ENCODE measurements around the gene TNFSF12. TPM values are rescaled to one million over a fixed set of nuclear protein-coding genes. Genes with fewer than 3 reads are reported as not detected.

Gene TNFSF12
- polyA plus RNA-seq, 1 of the 3 experiments (the other 2 are of a cell fraction), result 47.6 TPM

DNA sequence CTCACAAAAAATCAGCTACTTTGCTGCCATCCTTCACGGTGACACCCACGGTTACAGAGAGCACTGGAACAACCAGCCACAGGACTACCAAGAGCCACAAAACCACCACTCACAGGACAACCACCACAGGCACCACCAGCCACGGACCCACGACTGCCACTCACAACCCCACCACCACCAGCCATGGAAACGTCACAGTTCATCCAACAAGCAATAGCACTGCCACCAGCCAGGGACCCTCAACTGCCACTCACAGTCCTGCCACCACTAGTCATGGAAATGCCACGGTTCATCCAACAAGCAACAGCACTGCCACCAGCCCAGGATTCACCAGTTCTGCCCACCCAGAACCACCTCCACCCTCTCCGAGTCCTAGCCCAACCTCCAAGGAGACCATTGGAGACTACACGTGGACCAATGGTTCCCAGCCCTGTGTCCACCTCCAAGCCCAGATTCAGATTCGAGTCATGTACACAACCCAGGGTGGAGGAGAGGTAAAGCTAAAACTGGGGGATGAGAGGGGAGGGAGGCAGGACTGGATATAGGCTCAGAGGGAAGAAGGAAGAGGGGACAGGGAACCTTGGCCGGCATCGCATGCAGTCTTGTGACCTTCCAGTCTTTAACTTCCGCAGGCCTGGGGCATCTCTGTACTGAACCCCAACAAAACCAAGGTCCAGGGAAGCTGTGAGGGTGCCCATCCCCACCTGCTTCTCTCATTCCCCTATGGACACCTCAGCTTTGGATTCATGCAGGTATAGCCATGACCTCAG, 31.2 kb downstream of the TNFSF12 start (continued):
- no peak for TF ChIP-seq NRF1 (IDR thresholded peaks at IDR 0.05; ENCODE audit: low read depth, low read length)
- no peak for TF ChIP-seq SIN3A (IDR thresholded peaks at IDR 0.05; ENCODE audit: borderline replicate concordance, low read depth, low read length)
- TF ChIP-seq CHD2 (IDR thresholded peaks at IDR 0.05; ENCODE audit: low read length, partially characterized antibody), result no peak

DNA sequence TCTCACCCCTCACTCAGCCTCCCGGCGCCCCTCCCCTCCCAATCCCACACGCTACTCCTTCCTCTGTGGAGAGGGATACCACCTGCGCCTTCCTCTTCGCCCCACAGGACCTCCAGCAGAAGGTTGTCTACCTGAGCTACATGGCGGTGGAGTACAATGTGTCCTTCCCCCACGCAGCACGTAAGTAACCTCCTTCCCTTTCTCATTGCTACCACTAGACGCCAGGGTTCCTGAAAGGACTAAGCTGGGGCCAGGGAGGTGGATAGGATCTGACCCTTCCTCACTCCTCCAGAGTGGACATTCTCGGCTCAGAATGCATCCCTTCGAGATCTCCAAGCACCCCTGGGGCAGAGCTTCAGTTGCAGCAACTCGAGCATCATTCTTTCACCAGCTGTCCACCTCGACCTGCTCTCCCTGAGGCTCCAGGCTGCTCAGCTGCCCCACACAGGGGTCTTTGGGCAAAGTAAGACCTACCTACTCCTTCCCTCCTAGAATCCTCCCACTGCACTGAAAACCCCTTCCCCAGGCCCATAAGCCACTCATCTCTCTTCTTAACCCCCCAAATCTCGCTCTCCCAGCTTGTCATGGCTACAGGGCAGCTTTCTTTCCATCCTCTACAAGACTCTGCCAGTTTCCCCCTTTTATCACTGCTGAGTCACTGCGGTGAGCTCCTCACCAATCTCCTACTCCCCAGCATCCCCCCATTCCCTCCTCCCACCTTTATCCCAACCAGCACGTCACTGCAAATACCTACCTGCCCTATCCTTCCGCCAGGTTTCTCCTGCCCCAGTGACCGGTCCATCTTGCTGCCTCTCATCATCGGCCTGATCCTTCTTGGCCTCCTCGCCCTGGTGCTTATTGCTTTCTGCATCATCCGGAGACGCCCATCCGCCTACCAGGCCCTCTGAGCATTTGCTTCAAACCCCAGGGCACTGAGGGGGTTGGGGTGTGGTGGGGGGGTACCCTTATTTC, 32.0 kb downstream of the TNFSF12 start:
- peaks cover 33% of the 10 kb centered on the region for H4K20me1 ChIP-seq (ENCODE audit: insufficient read depth)
- no peak overlapping the region for H3K27ac ChIP-seq (ENCODE audit: low read depth in 2 of 2, low read length in 1 of 2)
- H3K4me1 ChIP-seq (ENCODE audit: control insufficient read depth in 1 of 2, insufficient read depth in 2 of 2, low read depth in 1 of 2, low read length in 1 of 2), result peaks cover 22 to 24% of the 10 kb centered on the region in 2 experiments; a peak in 2 of 4 replicates
- H3K27me3 ChIP-seq (ENCODE audit: insufficient read depth), result no peaks in the 10 kb centered on the region
- DNase-seq, result no peak
- ChIA-PET CTCF (interaction anchor here (1.2 to 2.5 kb wide), 3 partner anchors 8 to 107 kb away, joined by 3 to 18 read pairs (median 10); partner anchors contain the start of genes FXR2, SOX15, TP53 and WRAP53), POLR2A (interaction anchor here (0.9 to 2.4 kb wide), 3 partner anchors 8 to 106 kb away, joined by 3 to 5 read pairs (median 3); partner anchors contain the start of genes FXR2 and TP53)
- no peak overlapping the region for H3K9ac ChIP-seq
- peaks cover 31 to 35% of the 10 kb centered on the region in 2 experiments for H3K36me3 ChIP-seq (replicated peaks in 1 of 2; ENCODE audit: control insufficient read depth in 1 of 2, insufficient read depth in 2 of 2, low read length in 1 of 2)
- no peak overlapping the region for H3K4me2 ChIP-seq
- H2AFZ ChIP-seq (ENCODE audit: low read depth), result no peak overlapping the region
- H3F3A ChIP-seq (replicated peaks; ENCODE audit: insufficient read depth), result peaks cover 42% of the 10 kb centered on the region
- TF ChIP-seq GATA2 (CRISPR knock-in tag; IDR thresholded peaks at IDR 0.05) (no peak), SMC3 (IDR thresholded peaks at IDR 0.05; ENCODE audit: low read depth, low read length) (no peak)
- no peaks in the 10 kb centered on the region for H3K9me3 ChIP-seq
- WGBS (ENCODE audit: low lambda C conversion rate), result 89% methylated on average over 23 of the region's 23 CpGs
- H3K9me2 ChIP-seq, result no peaks in the 10 kb centered on the region
- peaks cover 72% of the 10 kb centered on the region for H3K79me2 ChIP-seq (ENCODE audit: insufficient read depth)
- no peak overlapping the region for H3K4me3 ChIP-seq (ENCODE audit: low read depth in 2 of 2, low read length in 1 of 2)

DNA sequence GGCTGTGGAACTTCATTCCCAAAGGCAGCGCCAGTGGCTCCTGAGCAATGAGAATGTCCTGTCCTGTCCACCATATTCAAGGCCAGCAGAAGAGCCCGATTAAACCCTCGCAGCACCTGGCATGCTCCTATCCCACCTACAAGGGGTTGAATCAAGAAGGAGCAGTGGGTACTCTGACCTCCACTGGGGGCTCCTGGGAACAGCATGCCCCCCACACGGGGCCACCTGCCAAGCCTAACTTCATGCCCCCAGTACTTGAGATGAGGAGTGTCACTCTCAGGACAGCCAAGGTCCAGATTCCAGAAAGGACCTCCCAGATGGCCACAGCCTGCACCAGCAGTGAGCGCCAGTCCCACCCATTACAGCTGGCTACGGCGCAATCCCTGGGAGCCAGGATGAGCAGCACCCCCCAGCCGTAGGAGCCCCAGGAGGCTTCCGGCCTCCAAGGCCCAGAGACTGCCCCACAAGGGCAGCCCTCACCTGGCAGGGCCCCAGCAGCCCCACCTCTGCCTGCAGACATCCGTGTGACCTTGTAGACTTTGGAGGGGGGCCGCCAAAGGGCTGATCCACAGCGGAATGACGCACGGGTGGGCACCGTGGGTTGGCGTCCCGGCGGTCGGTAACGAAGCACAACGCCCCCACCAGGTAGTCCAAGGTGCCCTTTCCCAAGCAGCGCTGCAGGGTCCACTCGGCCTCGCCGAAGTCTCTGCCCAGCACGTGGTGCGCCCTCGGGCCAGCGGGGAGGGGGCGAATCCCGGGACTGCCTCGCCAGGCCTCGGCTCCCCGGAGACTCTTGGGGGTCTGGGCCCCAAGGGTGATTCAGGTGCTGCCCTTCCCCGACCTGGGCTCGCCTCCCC, 33.8 kb downstream of the TNFSF12 start:
- H3K27me3 ChIP-seq (ENCODE audit: insufficient read depth), result no peaks in the 10 kb centered on the region
- 90% methylated on average over 4 of the region's 36 CpGs for WGBS (ENCODE audit: low lambda C conversion rate)
- ChIA-PET CTCF (interaction anchor here (0.7 to 2.6 kb wide), 3 partner anchors 10 to 104 kb away, joined by 3 to 22 read pairs (median 12); partner anchors contain the start of genes SENP3 and TP53), POLR2A (interaction anchor here (1.4 to 2.7 kb wide), 4 partner anchors 9 to 122 kb away, joined by 4 to 37 read pairs (median 22); partner anchors contain the start of genes EFNB3, SAT2, TP53 and WRAP53)
- peak overlapping the region; percentile 87 for H3K4me2 ChIP-seq
- no peak overlapping the region for H2AFZ ChIP-seq (ENCODE audit: low read depth)
- DNase-seq, result no peak
- TF ChIP-seq EP300 (IDR thresholded peaks at IDR 0.05; ENCODE audit: borderline replicate concordance in 1 of 2, low read depth in 1 of 2, low read length in 1 of 2), result no peak
- no peak for TF ChIP-seq SMC3 (IDR thresholded peaks at IDR 0.05; ENCODE audit: low read depth, low read length)
- H3K79me2 ChIP-seq (ENCODE audit: insufficient read depth), result peaks cover 59% of the 10 kb centered on the region
- H4K20me1 ChIP-seq (ENCODE audit: insufficient read depth), result peaks cover 15% of the 10 kb centered on the region
- no peak overlapping the region for H3K9ac ChIP-seq
- no peaks in the 10 kb centered on the region for H3K9me2 ChIP-seq
- H3K4me3 ChIP-seq (ENCODE audit: low read depth in 2 of 2, low read length in 1 of 2), result peak overlapping the region in 1 of 2 experiments; percentile 65; a peak in 1 of 4 replicates
- H3K9me3 ChIP-seq, result no peaks in the 10 kb centered on the region
- peaks cover 19 to 28% of the 10 kb centered on the region in 2 experiments for H3K36me3 ChIP-seq (replicated peaks in 1 of 2; ENCODE audit: control insufficient read depth in 1 of 2, insufficient read depth in 2 of 2, low read length in 1 of 2)
- peaks cover 22 to 24% of the 10 kb centered on the region in 2 experiments; a peak in 2 of 4 replicates for H3K4me1 ChIP-seq (ENCODE audit: control insufficient read depth in 1 of 2, insufficient read depth in 2 of 2, low read depth in 1 of 2, low read length in 1 of 2)
- H3K27ac ChIP-seq (ENCODE audit: low read depth in 2 of 2, low read length in 1 of 2), result peak overlapping the region; percentile 97 to 98
- H3F3A ChIP-seq (replicated peaks; ENCODE audit: insufficient read depth), result peaks cover 35% of the 10 kb centered on the region
